Measurements from ENCODE around the gene KCNQ1.

KCNQ1 gene

GRCh38 chr11:2524446-2525165 is 79.8 kb downstream of the KCNQ1 start:
- no peak for DNase-seq (ENCODE audit: low read depth)
- H3K4me3 ChIP-seq (ENCODE audit: control insufficient read depth, low read depth, low read length), result no peak overlapping the region
- TF ChIP-seq, protein P1, sequence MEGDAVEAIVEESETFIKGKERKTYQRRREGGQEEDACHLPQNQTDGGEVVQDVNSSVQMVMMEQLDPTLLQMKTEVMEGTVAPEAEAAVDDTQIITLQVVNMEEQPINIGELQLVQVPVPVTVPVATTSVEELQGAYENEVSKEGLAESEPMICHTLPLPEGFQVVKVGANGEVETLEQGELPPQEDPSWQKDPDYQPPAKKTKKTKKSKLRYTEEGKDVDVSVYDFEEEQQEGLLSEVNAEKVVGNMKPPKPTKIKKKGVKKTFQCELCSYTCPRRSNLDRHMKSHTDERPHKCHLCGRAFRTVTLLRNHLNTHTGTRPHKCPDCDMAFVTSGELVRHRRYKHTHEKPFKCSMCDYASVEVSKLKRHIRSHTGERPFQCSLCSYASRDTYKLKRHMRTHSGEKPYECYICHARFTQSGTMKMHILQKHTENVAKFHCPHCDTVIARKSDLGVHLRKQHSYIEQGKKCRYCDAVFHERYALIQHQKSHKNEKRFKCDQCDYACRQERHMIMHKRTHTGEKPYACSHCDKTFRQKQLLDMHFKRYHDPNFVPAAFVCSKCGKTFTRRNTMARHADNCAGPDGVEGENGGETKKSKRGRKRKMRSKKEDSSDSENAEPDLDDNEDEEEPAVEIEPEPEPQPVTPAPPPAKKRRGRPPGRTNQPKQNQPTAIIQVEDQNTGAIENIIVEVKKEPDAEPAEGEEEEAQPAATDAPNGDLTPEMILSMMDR (IDR thresholded peaks at IDR 0.05; ENCODE audit: control insufficient read depth, insufficient read depth, low read depth, low read length, missing control alignments), result no peak

DNA sequence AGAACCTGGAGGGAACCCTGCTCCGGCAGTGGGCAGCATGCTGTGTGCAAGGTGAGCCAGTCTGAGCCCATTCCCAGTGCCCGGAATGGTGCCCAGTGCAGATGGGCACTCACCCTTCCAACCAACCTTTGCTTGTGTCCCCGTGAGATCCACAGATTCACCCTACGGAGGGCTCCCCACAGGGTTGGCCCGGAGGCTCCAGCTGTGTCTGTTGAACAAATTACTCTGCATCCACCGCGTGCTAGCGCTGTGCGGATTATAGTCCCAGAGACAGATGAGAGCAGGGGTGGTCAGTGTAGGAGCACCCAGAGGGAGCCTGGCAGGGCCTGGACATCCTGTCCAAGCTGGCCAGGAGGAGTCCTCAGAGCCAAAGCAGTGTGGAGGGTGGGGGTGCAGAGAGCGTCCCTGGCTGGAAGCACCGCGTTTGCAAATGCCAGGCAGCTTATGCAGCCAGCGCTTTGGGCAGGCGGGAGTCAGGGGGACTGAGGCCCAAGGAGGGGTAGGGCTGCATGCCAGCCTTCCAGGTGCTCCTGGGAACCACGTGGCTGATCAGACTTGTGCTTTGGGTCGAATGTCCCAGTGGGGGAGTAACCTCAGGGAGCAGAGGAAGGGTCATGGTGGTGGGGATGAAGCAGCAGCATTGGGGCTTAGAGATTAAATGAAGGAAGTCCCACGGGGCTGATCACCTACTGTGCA is 80.5 kb downstream of the KCNQ1 start:
- no peak for DNase-seq (ENCODE audit: low read depth)
- TF ChIP-seq, protein P1 (IDR thresholded peaks at IDR 0.05; ENCODE audit: control insufficient read depth, insufficient read depth, low read depth, low read length, missing control alignments), result no peak
- no peak overlapping the region for H3K4me3 ChIP-seq (ENCODE audit: control insufficient read depth, low read depth, low read length)

- TF ChIP-seq, protein P1 (IDR thresholded peaks at IDR 0.05; ENCODE audit: control insufficient read depth, insufficient read depth, low read depth, low read length, missing control alignments), result no peak
- no peak overlapping the region for H3K4me3 ChIP-seq (ENCODE audit: control insufficient read depth, low read depth, low read length)
- DNase-seq (ENCODE audit: low read depth), result no peak
These were observed 81.4 kb downstream of the KCNQ1 start for GRCh38 chr11:2525941-2526807.

- TF ChIP-seq, protein P1 (IDR thresholded peaks at IDR 0.05; ENCODE audit: control insufficient read depth, insufficient read depth, low read depth, low read length, missing control alignments), result no peak
- DNase-seq (ENCODE audit: low read depth), result no peak
- H3K4me3 ChIP-seq (ENCODE audit: control insufficient read depth, low read depth, low read length), result no peak overlapping the region
These were observed 82.1 kb downstream of the KCNQ1 start for GRCh38 chr11:2526808-2527381.

GRCh38 chr11:2527621-2528291 is 82.9 kb downstream of the KCNQ1 start:
- H3K4me3 ChIP-seq (ENCODE audit: control insufficient read depth, low read depth, low read length), result no peak overlapping the region
- no peak for DNase-seq (ENCODE audit: low read depth)
- TF ChIP-seq, protein P1 (IDR thresholded peaks at IDR 0.05; ENCODE audit: control insufficient read depth, insufficient read depth, low read depth, low read length, missing control alignments), result no peak
